ENCODE results near the gene NSG1. TPM values are rescaled to one million over a fixed set of nuclear protein-coding genes. Genes with fewer than 3 reads are reported as not detected.

NSG1 gene
- total RNA-seq, 3 donors from 2014 or later = 1.2 to 7.9 (median 3.3) TPM

- ATAC-seq (no peak), DNase-seq (no peak)
- TF ChIP-seq CTCF (IDR thresholded peaks at IDR 0.05) = no peak
- intact Hi-C loops (cut with DNase I, micrococcal nuclease) = no loop called here
- Histone ChIP-seq H3K4me3 (no peak overlapping the region), H3K4me1 (ENCODE audit: low read depth) (no peaks in the 10 kb centered on the region), H3K36me3 (ENCODE audit: low read depth) (no peaks in the 10 kb centered on the region), H3K9me3 (peaks cover 2% of the 10 kb centered on the region)
These were observed 8.5 kb downstream of the NSG1 start for GRCh38 chr4:4395371-4395770.

DNA sequence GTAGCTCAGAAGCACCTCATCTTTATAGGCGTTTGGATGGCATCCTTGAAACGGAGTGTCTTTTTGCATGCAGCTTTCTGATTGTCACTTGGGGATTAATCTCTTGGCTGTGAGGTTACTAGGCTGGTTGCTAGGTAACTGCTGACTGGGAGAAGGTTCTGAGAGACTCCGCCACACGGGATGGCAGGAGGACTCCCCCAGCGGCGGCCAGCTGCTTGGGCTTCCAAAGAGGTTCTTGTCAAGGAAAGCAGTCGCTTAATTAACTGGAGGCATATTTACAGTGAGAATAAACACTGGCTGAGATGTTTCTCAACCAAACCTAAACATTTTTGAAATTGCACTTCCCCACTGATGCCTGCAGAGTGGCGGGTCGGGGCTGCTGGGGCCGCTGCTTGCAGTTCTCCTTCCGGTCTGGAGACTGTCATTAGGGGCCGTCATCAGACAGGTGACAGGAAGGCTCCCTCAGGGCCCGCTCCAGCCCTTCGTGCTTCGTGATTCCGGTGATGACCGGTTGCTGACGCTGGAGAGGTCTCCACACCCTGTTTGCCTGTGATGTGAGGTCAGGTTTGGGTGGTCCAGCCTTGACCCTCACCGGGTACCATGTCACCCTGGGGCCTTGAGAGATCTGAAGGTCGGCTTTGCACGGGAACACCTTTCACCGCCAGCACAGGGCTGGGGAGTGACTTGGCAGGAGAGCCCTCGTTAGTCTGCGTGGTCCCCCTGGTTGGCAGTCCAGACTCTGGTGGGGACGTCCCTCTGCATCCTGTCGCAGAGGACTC, 9.1 kb downstream of the NSG1 start:
- ATAC-seq = peak; percentile 49

DNA sequence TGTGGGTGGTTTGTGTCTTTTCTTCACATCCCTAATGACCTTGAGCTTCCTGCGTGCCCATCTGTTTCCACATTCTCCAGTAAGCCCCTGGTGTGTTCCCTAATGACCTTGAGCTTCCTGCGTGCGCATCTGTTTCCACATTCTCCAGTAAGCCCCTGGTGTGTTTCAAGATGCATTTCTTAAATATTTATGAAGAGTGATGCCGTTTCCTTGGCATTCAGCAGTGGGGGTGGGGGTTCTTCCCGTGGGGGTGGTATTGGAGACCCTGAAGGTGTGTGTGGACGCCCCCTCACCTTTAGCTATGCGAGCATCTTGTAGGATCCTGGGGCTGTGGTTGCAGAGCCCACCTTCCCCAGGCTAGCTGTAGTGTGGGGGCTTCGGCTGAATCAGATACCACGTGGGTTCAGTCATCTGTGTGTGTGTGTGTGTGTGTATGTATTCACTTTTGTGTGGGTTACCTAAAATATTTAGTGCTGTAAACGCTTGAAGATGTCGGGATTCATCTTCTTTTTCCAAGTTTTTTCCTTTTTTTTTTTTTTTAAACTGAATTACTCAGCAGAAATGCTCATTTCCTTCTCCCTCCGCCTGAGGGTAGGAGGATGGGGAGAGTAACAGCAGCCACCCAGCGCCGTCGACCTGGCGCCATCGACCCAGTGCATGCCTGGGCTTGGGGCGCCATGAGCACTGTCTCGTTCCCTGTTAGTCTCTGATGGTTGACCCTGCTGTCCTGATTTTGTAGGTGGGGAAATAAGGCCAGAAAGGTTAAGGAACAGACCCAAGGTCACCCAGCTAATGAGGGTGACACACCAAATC, 9.9 kb downstream of the NSG1 start:
- ATAC-seq (peak; percentile 13), DNase-seq (no peak)
- Histone ChIP-seq H3K4me1 (ENCODE audit: low read depth) (no peaks in the 10 kb centered on the region), H3K36me3 (ENCODE audit: low read depth) (no peaks in the 10 kb centered on the region), H3K4me3 (no peak overlapping the region), H3K9me3 (peaks cover 2% of the 10 kb centered on the region)
- no peak for TF ChIP-seq CTCF (IDR thresholded peaks at IDR 0.05)
- intact Hi-C loops (cut with DNase I, micrococcal nuclease) = no loop called here

More for the DNA sequence above, 9.1 kb downstream of the NSG1 start:
- TF ChIP-seq CTCF (IDR thresholded peaks at IDR 0.05) = no peak
- peaks cover 2% of the 10 kb centered on the region for H3K9me3 ChIP-seq
- no peaks in the 10 kb centered on the region for H3K4me1 ChIP-seq (ENCODE audit: low read depth)
- intact Hi-C loops (cut with DNase I, micrococcal nuclease) = no loop called here
- no peak overlapping the region for H3K4me3 ChIP-seq
- no peaks in the 10 kb centered on the region for H3K36me3 ChIP-seq (ENCODE audit: low read depth)
- DNase-seq = no peak

DNA sequence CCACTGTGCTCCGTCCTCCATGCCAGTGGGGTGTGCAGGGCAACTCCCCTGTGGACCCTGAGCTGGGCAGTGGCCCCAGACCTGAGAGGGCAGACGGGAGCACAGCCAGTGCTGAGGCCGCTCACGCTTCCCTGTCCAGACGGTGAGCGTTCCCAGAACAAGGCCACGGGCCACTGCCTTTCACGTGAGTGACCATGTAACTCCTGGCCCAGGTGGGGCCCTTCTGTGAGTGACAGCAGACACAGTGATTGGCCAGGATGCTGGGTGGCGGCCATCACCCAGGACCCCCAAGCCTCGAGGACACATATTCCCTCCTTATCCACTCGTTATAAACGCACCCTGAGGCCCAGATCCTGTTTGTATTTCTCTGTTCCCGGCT, 10.5 kb downstream of the NSG1 start:
- no peaks in the 10 kb centered on the region for H3K4me1 ChIP-seq (ENCODE audit: low read depth)
- H3K36me3 ChIP-seq (ENCODE audit: low read depth) = no peaks in the 10 kb centered on the region
- no peak for TF ChIP-seq CTCF (IDR thresholded peaks at IDR 0.05)
- intact Hi-C loops (cut with DNase I, micrococcal nuclease) = no loop called here
- peaks cover 2% of the 10 kb centered on the region for H3K9me3 ChIP-seq
- ATAC-seq (no peak), DNase-seq (no peak)
- H3K4me3 ChIP-seq = no peak overlapping the region

DNA sequence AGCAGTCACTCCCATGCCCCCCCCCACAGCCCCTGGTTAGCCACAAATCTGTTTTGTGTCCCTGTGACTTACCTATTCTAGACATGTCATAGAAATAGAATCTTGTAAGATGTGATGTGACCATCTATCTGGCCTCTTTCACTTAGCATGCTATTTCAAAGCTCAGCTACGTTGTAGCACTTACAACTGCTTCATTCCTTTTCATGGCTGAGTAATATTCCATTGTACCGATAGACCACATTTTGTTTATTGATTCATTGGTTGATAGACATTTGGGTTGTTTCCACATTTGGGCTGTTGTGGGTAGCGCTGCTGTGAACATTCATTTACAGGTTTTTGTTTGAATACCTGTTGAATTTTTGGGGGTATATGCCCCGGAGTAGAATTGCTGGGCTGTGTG, 11.5 kb downstream of the NSG1 start:
- ATAC-seq (no peak), DNase-seq (no peak)
- intact Hi-C loops (cut with DNase I, micrococcal nuclease) = no loop called here
- Histone ChIP-seq H3K36me3 (ENCODE audit: low read depth) (no peaks in the 10 kb centered on the region), H3K9me3 (peaks cover 2% of the 10 kb centered on the region), H3K4me3 (no peak overlapping the region), H3K4me1 (ENCODE audit: low read depth) (no peaks in the 10 kb centered on the region)
- TF ChIP-seq CTCF (IDR thresholded peaks at IDR 0.05) = no peak

Measured in mucosa of descending colon (tissue), 3 donors.